NCI-H1092 treated with DMSO at 0.1 percent for 48 hours (cell line): ENCODE measurements around the gene BCOR.

Source experiments
- DNase-seq: peaks from one replicate; lab custom pipeline; 2025; lab: John Stamatoyannopoulos, UW

Gene BCOR

GRCh38 chrX:40098264-40099054, 701 bp upstream of the BCOR start:
- peak; percentile 80 for DNase-seq

GRCh38 chrX:40097141-40097503, 636 bp downstream of the BCOR start:
- peak; percentile 57 for DNase-seq

GRCh38 chrX:40096395-40097091, 1.2 kb downstream of the BCOR start:
- DNase-seq: peak; percentile 31

GRCh38 chrX:40095583-40096394, 2.0 kb downstream of the BCOR start:
- no peak for DNase-seq

- DNase-seq: no peak
Observed at GRCh38 chrX:40094900-40095582, 2.7 kb downstream of the BCOR start.

GRCh38 chrX:40094041-40094899, 3.5 kb downstream of the BCOR start:
- peak; percentile 28 for DNase-seq

DNA sequence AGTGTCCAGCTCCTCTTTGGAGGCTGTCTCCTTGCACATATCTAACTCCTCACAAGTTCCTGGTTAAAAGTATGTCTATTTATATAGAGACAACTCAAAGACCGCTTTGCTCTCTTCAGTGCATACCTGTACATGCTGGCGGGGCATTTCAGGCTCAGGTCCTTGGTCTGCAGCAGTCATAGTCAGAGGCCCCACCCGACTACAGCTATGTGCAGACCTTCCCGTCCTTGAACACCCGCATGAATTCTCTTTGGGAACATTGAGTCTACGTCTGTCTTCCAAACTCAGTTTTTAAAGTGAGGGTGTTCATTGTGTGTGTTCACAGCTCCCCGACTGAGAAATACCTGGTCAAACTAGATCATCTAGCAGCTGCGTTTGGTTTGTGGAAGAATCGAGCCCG, 4.2 kb downstream of the BCOR start:
- no peak for DNase-seq

GRCh38 chrX:40092808-40093435, 4.8 kb downstream of the BCOR start:
- DNase-seq: no peak

DNA sequence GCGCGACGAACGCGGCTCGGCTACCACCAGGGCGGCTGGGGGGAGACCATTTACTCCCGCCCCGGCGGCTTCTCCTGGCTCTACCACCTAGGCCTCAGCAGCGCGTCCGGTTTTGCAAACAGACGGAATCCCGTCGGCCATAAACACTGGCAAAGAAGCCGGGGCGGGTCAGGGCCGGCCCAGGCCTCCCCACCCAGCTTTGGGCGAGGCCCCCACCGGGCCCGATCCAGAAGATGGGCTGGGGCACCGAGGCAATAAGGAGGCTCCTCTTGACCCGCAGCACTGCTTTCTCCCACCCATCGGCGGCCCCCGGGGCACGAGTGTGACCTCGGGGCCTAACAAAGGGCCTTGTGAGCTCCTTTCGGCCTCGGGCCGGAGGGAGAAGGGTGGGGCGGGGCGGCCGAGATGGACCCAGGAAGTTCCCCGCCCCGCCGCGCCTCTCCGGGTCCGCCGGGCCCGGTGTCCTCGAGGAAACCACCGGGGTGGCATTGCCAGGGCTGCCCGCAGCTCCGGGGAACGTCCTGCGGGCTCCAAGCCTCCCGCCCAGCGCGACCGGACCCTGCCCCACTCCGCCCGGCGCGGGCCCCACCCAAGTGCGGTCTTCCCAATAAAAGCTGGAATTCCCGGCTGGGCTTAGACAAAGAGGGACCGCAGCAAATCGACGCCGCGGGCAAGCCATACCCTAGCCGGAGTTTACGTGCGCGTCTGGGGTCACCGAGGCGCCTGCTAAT, 5.9 kb downstream of the BCOR start:
- no peak for DNase-seq

DNA sequence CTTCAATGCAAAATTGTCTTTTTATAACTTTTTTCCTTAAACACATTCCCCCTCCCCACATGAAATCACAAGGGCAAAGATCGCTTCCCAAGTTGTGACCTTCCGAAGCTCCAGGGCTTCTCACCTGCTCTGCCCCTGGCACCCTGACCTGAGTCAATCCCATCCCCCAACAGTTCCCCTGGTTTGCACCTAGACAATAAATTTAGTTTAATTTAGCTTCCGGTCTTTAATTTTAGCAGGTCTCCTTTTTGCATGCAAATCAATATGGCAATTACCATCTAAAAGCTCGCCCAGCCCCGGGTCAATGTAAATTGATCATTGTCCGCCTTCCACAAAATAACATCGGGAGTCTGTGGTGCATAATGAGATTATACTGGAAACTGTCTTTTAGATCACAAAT, 6.8 kb downstream of the BCOR start:
- no peak for DNase-seq

GRCh38 chrX:40090050-40090804, 7.5 kb downstream of the BCOR start:
- DNase-seq: no peak

GRCh38 chrX:40088803-40089540, 8.8 kb downstream of the BCOR start:
- DNase-seq: no peak

GRCh38 chrX:40088299-40088625, 9.5 kb downstream of the BCOR start:
- no peak for DNase-seq

GRCh38 chrX:40087425-40088298, 10.1 kb downstream of the BCOR start:
- DNase-seq: no peak

GRCh38 chrX:40086569-40087335, 11.0 kb downstream of the BCOR start:
- DNase-seq: peak; percentile 23

GRCh38 chrX:40085714-40086113, 12.0 kb downstream of the BCOR start:
- DNase-seq: no peak

- no peak for DNase-seq
Observed at GRCh38 chrX:40085102-40085551, 12.6 kb downstream of the BCOR start.
